ENCODE results near the gene HMG20A.
A peak's percentile ranks its signal among the peaks of the same experiment; 100 is the strongest.

The HMG20A gene

DNA sequence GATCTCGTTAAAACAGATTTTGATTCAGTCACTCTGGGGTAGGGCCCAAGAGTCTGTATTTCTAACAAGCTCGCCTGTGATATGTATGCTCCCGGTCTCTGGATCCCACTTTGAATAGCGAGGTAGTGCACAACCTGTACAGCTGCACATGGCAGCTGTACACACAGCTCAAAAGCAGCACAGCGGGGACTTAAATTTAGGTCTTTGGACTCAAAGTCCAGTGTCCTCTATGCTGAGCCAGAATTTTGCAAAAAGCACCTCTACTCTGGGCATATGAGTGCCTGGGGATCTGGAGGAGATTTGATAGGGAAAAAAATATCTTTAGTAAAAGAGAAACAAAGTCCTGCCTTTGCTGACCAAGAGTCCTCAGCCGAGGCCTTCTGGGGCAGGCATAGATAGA, 83.1 kb downstream of the HMG20A start:
- peak; percentile 8 for DNase-seq

DNA sequence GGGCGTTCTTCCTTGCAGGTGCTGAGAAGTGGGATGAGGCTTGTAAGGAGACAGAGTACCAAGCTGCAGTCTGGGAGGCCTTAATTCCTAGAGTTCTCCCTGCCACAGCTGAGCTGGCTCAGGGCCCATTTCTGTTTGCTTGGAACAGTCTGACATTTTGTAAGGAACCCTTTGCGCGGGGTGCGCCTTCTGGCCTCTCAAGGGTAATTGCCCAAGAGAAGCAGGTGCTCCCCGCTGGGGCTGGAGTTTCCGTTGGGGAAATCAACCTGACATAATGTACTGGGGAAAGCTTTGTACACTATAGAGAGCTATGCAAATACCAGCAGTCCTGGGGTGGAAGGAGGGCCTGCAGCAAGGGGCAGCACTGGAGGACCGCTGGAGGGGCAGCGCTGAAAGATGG, 83.6 kb downstream of the HMG20A start:
- peak; percentile 40 for DNase-seq

DNA sequence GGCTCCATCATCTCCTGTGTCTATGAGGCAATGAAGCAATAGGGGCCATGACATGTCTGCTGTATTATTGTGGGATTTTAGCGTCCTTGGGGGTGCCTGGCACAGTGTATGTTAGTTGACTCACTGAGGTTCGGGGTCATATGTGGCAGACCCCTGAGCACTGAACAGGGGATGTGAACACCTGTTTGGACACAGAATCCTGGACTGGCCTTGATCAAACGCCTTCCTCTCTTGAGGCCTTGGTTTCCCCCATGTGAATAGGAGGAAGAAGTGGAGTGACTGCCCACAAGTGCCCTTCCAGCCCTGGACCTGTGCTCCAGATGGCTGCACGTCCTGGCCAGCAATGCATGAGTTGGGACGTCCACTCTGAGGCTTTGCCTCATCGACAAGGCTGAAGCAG, 84.2 kb downstream of the HMG20A start:
- DNase-seq = no peak

DNA sequence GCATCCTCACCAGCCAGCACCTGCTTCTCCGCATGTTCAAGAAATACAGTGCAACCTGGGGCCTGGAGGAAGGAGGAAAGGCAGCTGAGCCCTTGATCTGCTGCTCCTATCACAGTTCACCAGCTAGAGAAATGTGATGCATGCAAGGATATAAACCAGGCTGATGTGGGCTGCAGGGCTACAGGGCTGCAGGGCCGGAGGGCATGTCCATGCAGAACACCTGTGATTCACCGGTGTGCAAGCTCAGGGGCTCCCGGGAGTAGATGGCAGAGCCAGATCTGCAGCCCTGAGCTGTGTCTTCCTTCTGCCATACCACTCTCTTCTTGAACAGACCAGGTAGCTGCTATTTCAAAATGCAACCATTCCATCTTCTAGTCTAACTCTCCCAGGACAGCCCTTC, 84.9 kb downstream of the HMG20A start:
- DNase-seq = no peak

DNA sequence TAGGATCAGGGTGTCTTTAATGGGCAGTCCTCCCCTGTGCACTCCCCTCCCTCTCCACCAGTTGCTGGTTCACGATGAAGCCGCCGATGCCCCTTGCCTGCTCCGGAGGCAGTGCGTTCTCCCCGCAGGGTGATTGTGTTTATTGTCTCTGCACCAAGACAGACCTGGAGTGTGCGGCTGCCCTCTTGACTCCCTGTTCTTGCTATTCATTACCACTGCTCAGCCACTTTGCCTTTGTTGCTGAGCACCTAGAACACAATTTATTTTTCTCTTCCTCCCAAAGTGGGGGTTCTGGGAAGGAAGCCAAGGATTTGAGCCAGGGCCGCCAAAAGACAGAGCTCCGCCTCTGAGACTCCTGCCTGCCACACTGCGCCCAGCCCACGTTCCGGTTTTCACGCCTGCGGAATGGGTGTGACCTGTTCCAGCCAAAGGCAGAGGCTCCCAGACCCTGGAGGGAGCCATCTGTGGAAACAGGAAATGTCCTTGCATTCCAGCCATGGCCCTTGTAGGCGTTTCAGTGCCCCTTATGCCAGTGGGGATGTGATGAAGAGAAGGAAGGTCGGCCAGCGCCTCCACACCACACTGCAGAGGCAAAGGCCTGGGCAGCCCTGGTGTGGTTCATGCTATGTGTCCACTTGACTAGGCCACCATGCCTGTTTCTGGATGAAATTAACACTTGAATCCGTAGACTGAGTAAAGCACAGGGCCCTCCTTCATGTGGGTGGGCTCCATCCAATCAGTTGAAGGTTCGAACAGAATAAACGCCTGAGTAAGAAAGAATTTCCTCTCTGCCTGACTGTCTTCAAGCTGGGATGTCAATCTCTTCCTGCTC, 85.8 kb downstream of the HMG20A start:
- no peak for DNase-seq

DNA sequence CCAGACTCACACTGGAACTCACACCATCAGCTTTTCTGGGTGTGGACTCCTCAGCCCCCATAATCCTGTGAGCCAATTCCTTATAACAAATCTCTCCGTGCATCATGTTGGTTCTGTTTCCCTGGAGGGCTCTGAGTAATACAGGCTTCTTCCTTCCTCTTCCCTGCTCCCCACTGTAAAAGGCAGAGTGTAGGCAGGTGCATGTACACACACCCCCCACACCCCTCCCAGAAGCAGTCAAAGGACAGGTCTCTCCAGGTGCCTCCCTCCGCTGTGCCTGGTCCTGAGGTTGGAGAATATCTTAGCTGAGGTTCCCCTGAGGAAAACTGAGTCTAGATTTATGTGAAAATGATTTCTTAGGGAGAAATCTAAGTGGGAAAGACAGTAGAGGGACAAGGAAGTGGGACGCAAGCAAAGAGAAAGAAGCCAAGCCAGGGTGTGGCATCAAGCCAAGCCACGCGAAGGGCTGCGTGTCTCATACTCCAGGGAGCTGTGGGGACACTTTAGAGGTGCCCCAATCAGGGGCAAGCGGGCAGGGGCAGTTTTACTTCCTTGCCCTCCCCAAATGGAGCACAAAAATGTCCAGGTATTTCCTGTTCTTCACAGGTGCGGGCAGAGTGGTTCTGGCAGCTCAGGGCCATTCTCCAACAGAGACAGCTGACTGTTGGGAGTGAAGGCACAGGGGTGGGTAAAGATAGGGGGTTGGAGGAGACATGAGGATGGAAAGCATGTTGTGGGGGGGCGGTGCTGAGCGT, 86.6 kb downstream of the HMG20A start:
- DNase-seq = peak; percentile 7

DNA sequence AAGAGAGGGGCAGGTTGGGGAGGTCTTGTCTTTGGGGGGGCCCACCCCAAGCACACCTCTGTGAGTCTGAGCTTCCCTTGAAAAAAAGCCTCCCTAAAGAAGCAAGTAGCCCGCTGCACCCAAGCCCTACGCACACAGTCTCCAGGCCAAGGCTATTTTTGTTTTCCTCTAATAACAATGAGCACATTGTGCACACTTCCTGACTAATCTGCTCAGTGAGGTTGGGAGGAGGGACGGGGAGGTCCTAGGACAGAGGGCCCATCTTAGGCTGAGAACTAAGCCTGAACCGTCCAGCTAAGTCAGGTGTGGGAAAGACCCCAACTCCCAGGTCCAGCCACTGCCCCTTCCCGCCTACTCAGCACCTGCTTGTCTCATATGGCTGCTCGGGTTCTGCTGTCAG, 87.2 kb downstream of the HMG20A start:
- no peak for DNase-seq

DNA sequence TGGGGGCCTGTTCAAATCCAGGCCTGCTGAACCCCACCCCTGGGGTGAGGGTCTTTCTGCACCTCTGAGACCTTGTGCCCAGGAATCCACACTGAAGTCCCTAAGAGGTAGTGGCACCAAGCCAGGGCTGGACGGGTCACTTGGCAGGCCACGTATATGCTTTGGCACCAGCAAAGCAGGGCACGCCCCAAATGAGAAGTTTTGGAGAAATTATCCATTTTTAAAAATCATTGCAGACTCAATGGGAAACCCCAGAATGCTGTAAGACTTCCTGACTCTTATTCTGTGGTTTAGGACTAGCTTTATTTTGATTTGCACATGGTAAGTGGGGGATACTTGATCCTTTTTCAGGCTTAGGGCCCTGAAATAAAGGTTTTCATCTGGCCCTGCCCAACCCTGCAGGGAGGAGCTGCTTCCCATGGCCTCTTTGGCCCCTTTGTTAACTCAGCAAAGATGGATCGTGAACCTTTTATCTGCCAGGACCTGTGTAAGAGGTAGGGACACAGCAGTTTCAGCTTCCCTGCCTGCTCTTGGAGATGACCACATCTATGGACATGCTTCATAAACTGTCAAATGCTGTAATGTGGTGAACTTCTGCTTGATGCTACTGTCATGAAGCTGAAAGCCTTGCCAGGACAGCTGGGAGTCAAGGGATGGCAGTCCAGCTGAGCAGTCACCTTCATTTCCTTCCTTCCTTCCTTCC, 88.0 kb downstream of the HMG20A start:
- no peak for DNase-seq

DNA sequence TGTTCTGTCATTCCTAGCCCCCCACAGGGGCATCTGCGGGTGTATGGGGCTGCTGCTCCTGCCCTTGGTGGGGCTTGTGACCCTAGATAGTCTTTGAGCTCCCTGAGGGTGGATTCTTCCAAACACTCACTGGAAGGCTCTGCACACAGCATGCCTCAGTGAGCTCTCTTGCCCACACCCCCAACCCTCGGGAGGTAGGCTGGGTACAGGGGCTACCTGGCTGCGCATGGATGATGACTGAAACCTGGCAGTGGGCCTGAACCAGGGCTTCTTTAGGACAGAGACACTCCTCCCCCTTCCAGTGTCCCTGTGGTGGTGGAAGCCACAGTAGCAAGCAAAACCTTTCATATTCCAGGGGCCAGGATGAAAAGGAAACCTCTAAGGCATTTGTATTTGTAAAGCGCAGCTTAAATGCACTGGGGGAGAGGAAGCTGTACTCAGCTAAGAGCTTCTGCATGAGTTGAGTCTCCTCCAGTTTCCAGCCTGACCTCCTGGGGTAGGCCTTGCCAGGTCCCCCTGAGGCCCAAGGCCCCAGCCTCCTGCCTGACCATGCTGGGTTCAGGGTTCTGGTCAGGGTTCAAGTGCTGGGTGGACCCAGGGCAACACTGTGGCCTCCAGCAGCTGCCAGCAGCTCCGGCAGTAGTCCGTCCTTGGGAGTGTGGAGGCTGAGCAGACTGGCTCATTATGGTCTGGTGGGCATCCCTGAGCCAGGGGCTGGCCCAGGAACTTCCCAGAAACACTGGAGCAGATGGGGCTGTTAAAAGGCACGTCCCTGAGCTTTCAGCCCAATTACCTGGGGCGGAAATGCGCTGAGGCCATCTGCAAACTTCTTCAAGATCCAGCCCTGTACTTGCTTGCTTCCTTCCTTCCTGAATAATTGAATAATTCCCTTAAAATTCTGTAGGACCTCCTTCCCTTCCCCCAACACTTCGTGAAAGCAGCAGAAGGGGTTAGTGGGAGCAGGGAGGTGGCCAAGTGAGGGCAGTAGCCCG, 89.7 kb downstream of the HMG20A start:
- no peak for DNase-seq

DNA sequence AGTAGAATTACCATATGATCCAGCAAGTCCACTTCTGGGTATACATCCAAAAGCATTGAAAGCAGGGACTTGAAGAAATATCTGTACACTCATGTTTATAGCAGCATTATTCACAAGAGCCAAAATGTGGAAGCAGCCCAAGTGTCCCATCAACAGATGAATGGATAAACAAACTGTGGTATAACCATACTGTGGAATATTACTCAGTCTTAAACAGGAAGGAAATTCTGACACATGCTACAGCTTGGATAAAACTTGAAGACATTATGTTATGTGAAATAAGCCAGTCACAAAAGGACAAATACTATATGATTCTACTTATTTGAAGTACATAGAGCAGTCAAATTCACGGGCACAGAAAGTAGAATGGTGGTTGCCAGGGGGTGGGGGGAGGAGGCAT, 91.2 kb downstream of the HMG20A start:
- no peak for DNase-seq

DNA sequence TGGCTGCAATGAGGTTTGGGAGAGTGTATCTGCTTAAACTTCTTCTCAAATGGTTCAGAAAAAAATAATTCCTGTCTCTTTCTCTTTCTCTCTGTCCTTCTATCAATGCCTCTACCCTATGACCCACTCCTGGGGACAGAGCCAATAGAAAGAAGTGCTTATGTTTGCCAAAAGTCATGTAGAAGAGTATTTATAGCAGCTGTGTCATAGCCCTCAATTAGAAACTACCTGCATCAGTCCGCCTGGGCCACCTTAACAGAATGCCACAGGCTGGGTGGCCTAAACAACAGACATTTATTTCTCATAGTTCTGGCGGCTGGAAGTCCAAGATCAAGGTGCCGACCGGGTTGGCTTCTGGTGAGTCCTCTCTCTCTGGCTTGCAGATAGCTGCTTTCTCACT, 92.5 kb downstream of the HMG20A start:
- DNase-seq = no peak

DNA sequence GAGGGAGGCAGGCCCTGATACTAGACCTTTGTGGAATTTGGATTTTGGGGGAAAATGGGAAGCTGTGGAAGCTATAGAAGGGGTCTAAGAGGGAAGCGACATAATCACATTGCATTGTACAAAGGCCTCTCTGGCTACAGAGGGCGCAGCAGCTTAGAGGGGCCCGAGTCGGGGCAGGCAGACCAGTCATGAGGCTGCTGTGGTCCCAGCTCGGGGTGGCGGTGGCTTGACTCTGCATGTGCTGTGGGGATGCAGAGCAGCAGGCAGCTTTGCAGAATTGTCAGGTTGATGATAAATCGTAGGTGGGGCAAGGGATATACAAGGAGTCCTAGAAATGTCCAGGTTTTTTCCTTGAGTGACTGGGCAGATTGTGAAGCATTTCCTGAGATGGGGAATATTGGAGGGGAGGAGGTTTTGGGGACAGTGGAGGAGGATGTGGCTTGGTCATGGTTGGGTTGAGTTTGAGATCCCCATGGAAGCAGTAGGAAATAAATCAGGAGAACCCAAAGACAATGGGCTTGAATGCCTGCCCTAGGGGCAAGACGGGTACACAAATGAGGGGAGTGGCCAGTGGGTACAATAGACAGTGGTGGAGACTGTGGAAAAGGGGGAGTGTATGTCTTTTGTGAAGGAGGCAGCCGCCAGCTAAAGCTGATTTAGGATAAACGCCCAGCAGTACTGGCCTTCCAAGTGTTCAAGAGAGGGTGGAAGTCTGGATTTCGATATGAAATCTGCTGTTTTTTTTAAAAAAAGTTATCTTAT, 94.1 kb downstream of the HMG20A start:
- DNase-seq = no peak

DNA sequence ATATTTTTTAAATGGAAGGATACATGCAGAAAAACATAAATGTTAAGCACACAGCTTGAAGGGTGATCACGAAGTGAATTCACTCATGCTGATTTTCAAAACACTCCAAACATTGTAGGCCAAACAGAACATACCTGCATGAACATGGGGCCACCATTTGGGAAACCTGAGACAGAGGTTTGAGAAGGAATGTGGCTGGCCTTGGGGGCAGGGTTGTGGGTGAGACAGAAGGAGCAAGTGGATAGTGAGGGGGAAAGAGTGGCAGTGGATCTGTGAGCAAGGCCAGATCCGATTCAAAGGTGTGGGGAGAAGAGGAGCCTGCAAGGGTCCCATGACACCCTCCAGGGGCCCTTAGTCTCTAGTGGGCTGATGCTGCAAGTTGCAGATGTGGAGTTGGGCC, 94.9 kb downstream of the HMG20A start:
- no peak for DNase-seq

DNA sequence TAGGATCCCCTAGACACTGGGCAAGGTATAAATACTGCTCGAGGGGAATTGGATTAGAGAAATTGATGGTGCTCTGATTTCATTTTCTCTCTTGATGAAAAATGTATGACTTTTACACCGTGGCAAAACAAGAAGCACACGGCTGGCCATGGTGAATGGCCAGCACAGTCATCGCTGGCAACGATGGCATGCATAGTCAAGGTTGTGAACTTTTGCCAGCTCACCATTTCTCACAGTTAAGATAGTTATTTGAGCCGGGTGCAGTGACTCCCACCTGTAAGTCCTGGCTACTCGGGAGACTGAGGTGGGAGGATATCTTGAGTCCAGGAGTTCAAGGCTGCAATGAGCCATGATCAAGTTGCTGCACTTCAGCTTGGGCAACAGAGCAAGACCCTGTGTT, 95.4 kb downstream of the HMG20A start:
- no peak for DNase-seq

DNA sequence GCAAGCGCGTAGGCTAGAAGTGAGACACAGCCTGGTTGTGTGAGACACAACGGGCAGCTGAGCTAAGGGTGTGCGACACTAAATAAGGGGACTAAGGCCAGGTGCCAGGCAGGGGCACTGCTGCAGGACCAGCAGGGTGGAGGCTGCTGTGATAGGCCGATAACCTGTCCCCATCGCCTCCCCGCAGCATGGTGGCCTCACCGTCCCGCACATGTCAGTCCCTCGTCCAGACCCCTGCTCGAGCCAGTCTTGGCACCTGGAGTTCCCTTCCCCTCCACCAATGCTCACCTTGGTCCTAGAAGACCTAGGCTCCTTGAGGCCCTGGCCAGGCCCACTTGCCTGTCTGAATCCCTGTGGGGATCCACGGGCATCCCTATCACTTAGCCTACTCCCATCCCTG, 96.1 kb downstream of the HMG20A start:
- no peak for DNase-seq

DNA sequence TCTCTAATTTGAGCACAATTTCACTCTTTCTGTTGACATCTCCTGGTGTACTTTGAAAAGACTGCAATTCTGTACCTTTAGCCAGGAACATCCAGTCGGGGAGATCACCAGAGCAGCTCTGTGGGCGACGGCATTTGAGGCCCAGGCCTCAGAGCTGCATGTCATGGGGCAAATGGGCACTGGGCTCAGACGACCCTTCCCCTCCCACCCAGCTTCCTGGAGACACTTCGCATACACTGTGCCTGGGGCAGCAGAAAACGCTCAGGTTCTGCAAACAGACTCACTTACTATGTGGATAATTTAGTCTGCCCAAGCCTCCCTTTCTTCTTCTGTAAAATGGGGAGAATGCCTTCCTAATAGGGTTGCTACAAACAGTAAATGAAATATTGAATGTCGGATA, 96.9 kb downstream of the HMG20A start:
- no peak for DNase-seq

DNA sequence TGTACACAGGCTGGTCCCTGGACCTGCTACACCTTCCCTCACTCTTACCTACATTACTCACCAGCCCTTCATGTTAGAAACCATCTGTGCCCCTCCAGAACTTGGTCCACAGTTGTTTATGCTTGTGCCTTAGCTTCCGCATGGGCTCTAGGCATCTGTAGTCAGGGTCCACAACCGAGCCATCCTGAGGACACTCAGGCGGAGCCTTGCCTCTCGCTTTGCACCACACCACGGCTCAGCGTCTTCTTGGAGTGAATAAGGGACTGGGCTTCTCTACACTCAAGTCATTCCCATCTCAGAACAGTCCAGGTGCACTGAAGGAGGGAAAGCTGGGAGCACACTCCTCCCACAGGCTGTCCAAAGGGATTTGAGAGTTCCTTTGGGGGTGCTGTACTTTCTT, 97.8 kb downstream of the HMG20A start:
- no peak for DNase-seq

DNA sequence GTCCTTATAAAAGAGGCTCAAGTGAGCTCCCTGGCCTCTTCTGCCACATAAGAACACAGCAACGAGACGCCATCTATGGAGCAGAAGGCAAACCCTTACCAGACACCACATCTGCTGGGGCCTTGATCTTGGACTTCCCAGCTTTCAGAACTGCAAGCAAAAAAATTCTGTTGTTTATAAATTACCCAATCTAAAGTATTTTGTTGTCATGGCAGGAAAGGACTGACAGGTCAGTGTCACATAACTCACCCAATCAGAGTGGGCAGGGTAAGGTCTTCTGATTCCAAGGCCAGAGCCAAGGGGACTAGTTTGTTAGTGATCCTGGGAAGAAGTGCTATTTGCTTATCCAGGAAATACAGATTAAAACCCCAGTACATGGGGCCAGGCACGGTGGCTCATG, 98.9 kb downstream of the HMG20A start:
- DNase-seq = no peak

DNA sequence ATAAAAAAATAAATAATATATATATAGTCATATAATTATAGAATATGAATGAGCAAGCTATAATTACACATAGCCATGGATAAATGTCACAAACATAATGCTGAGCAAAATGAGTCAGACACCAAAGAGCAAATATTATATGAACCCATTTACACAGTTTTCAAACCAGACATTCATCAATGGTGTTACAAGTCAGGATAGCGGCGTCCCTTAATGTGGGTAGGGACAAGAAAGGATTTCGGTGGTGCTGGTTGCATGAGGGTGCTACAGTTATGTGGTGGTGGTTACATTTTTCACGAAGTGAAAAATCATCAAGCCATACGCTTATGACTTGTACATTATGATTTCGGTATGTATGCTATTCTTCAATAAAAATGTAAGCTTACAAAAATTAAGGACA, 100.5 kb downstream of the HMG20A start:
- no peak for DNase-seq

DNA sequence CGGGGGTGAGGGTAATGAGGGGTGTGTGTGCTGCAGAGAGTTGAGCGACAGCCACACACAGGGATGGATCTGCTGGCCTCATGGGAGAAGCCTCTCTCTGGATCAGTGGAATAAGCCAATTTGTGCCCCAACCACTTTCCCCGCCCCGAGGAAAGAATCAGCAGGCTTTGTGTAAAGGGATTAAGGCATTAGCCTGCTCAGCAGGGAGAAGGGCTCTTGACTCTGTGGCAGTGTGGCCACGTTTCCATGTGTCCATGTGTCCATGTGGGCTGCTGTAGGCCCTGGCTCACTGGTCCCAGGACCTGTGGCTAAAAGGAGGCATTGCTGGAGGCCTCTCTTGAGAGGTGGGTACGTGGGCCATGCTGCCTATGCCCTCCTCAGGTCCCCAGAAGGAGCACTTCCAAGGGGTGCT, 104.7 kb downstream of the HMG20A start:
- DNase-seq = no peak

DNA sequence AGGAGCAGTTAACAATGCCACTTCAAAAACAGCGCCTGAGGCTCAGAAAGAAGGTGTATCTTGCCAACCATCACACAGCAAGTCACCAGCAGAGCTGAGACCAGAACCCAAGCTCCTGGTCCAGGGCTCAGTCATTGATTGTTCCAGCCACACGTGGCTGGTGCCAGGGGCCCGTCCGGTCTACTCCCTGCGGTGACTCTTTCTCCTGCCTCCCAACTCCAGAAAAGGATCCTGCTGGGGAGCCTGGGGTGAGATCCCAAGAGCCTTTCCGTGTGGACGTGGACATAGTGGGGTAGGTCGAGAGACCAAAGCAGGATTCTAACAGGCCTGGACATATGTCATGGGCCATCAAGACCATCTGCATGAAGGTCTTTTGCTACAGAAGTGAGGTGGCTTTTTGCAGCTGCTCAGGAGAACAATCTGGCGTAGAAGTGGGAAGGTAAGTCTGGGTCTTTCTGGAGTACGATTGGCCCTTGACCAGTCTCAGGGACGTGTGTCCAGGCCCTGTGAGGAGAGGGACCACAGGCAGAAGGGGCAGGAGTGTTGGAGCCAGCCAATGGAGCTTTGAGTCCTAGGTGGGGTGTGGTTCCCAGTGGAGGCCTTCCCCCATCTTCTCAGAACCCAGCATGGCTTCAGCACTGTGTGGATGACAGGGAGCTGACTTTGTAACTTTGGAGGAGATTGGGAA, 105.4 kb downstream of the HMG20A start:
- DNase-seq = no peak

Data from DMS53 (cell line).